Stimulated activated CD4-positive, alpha-beta T cell treated with anti-CD3 and anti-CD28 coated beads, Interleukin-1b, Interleukin-23, amount 100 ng/mL, for 24 hours (primary cell): ENCODE measurements around the gene WNK3.

Experiments
- DNase-seq, 4 experiments: peaks; one replicate each; pipeline ENCODE4 v3.0.0-alpha.2; 2020; ENCODE audit warnings: low read depth in 4 of 4, low spot score in 1 of 4

WNK3 gene

GRCh38 chrX:54171527-54172250 is 186.2 kb downstream of the WNK3 start:
- DNase-seq = no peak

- no peak for DNase-seq
Measured at GRCh38 chrX:54171091-54171490, 186.8 kb downstream of the WNK3 start.

- no peak for DNase-seq
Measured at GRCh38 chrX:54166915-54167314, 190.9 kb downstream of the WNK3 start.

GRCh38 chrX:54157561-54157960 is 200.3 kb downstream of the WNK3 start:
- no peak for DNase-seq
